ENCODE data around the gene ANKS1A.

- TF ChIP-seq, protein P1, sequence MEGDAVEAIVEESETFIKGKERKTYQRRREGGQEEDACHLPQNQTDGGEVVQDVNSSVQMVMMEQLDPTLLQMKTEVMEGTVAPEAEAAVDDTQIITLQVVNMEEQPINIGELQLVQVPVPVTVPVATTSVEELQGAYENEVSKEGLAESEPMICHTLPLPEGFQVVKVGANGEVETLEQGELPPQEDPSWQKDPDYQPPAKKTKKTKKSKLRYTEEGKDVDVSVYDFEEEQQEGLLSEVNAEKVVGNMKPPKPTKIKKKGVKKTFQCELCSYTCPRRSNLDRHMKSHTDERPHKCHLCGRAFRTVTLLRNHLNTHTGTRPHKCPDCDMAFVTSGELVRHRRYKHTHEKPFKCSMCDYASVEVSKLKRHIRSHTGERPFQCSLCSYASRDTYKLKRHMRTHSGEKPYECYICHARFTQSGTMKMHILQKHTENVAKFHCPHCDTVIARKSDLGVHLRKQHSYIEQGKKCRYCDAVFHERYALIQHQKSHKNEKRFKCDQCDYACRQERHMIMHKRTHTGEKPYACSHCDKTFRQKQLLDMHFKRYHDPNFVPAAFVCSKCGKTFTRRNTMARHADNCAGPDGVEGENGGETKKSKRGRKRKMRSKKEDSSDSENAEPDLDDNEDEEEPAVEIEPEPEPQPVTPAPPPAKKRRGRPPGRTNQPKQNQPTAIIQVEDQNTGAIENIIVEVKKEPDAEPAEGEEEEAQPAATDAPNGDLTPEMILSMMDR (IDR thresholded peaks at IDR 0.05 in 8 of 11, conservative IDR thresholded peaks at IDR 0.05 in 3 of 11), result no peak
- TF ChIP-seq POLR2A (IDR thresholded peaks at IDR 0.05) (no peak), POLR2AphosphoS5 (IDR thresholded peaks at IDR 0.05) (no peak)
Observed at GRCh38 chr6:34901930-34902329, 12.9 kb downstream of the ANKS1A start.
